Uterus (tissue), 4 donors: Measurements from ENCODE around the gene SETBP1. TPM values are rescaled to one million over a fixed set of nuclear protein-coding genes. Genes with fewer than 3 reads are reported as not detected.

ENCODE experiments used
- DNase-seq, 2 donors: peaks; one replicate each; pipeline ENCODE4 v3.0.0-alpha.2; 2019 to 2020
- H3K27ac ChIP-seq, 2 donors: fragments of 200-600 bp; sonication (generic); 1 replicate in 1 of 2; 2 replicates in 1 of 2; pipeline ENCODE4 v1.5.1; 2016 to 2018
- H3K27me3 ChIP-seq, 2 donors: fragments of 200-600 bp; sonication (generic); one replicate each; pipeline ENCODE4 v1.5.1; 2018 to 2019; ENCODE audit warnings: control low read depth in 1 of 2
- H3K36me3 ChIP-seq, 2 donors: fragments of 200-600 bp; sonication (generic); one replicate each; pipeline ENCODE4 v1.5.1; 2019; ENCODE audit warnings: control low read depth in 1 of 2
- H3K4me1 ChIP-seq, 2 donors: fragments of 200-600 bp; sonication (generic); one replicate each; pipeline ENCODE4 v1.5.1; 2018 to 2019; ENCODE audit warnings: control low read depth in 1 of 2
- H3K4me3 ChIP-seq, 2 donors: fragments of 200-600 bp; sonication (generic); 1 replicate in 1 of 2; 2 replicates in 1 of 2; pipeline ENCODE4 v1.5.1; 2018 to 2019; ENCODE audit warnings: mild to moderate bottlenecking in 1 of 2
- H3K9me3 ChIP-seq, 2 donors: fragments of 200-600 bp; sonication (generic); one replicate each; pipeline ENCODE4 v1.5.1; 2019; ENCODE audit warnings: control low read depth in 1 of 2
- POLR2A ChIP-seq, 2 donors: fragments of 450-650 bp; IDR thresholded peaks; one replicate each; pipeline ENCODE4 v1.6.1; 2016; ENCODE audit warnings: antibody characterized with exemption in 2 of 2, mild to moderate bottlenecking in 1 of 2, moderate library complexity in 1 of 2
- intact Hi-C: fragments of 100-400 bp; cut with DNase I; formaldehyde crosslinking; loops from one replicate; pipeline ENCODE4 v1.15.1; 2023; ENCODE audit warnings: low total_unique reads
- total RNA-seq, 4 donors: library from RNA; depleted of rRNA in 3 of 4; stranded (reverse); fragments of >200 nt in 3 of 4; gene quantifications; one replicate each; pipeline versions ENCODE4 v1.1.0 to v1.2.4, GENCODE V29; 2014 to 2023
- TF ChIP-seq, protein P1 (sequence below), 4 experiments: fragments of 200-600 bp in 2 of 4; fragments of 450-650 bp in 2 of 4; sonication (generic) in 2 of 4; IDR thresholded peaks; one replicate each; pipeline ENCODE4 v1.5.1; 2016 to 2019; ENCODE audit warnings: antibody characterized with exemption in 4 of 4, mild to moderate bottlenecking in 2 of 4, moderate library complexity in 1 of 4
- donor health status: DM: yes; HTN: yes; CAD: no.

Gene SETBP1
- total RNA-seq, 4 donors from 2014 or later = 16.8 to 74.0 (median 36.9) TPM

DNA sequence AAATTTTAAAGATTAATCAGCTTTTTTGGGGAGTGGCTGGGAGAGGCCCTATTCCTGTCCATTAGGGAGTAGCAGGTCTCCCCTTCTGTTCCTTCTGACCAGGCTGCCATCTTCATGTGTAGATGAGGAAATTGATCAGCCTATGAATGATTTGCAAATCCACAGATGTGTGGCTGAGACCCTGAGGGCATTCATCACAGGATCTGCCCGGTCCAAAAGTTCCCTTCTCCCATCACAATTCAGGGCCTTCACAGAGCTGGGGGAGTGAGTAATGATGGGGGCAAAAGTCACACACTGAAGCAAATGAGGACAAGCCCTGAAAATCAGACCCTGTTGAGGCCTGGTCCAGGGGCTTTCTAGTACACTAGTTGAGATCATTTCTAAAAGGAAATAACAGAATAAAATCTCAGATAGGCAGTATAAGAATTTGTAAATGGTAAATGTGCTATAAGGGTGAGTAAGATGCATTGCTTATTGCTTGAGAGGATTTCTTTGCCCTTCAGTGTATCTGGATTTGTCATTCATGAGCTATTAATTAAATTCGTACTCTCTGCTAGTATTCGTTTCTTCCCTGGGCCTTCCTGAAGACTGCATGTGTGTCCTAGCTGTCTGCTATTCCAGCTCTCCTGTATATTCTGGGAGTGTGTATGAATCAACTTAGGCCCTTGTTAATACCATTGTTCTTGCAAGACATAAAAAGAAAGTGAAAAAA, 53.2 kb downstream of the SETBP1 start:
- no peaks in the 10 kb centered on the region for H3K9me3 ChIP-seq
- intact Hi-C loops = no loop called here
- no peak overlapping the region for H3K4me3 ChIP-seq
- peak overlapping the region in 1 of 2 donors; percentile 19 for H3K27ac ChIP-seq
- TF ChIP-seq, protein P1, sequence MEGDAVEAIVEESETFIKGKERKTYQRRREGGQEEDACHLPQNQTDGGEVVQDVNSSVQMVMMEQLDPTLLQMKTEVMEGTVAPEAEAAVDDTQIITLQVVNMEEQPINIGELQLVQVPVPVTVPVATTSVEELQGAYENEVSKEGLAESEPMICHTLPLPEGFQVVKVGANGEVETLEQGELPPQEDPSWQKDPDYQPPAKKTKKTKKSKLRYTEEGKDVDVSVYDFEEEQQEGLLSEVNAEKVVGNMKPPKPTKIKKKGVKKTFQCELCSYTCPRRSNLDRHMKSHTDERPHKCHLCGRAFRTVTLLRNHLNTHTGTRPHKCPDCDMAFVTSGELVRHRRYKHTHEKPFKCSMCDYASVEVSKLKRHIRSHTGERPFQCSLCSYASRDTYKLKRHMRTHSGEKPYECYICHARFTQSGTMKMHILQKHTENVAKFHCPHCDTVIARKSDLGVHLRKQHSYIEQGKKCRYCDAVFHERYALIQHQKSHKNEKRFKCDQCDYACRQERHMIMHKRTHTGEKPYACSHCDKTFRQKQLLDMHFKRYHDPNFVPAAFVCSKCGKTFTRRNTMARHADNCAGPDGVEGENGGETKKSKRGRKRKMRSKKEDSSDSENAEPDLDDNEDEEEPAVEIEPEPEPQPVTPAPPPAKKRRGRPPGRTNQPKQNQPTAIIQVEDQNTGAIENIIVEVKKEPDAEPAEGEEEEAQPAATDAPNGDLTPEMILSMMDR (IDR thresholded peaks at IDR 0.05) = no peak
- no peak for TF ChIP-seq POLR2A (IDR thresholded peaks at IDR 0.05)
- H3K27me3 ChIP-seq = no peaks in the 10 kb centered on the region
- no peaks in the 10 kb centered on the region for H3K4me1 ChIP-seq
- H3K36me3 ChIP-seq = no peaks in the 10 kb centered on the region
- DNase-seq = no peak

- no peak overlapping the region for H3K4me3 ChIP-seq
- H3K9me3 ChIP-seq = no peaks in the 10 kb centered on the region
- intact Hi-C loops = no loop called here
- H3K36me3 ChIP-seq = no peaks in the 10 kb centered on the region
- no peak for DNase-seq
- TF ChIP-seq POLR2A (IDR thresholded peaks at IDR 0.05) = no peak
- TF ChIP-seq, protein P1 (IDR thresholded peaks at IDR 0.05) = no peak
- H3K27me3 ChIP-seq = no peaks in the 10 kb centered on the region
- H3K4me1 ChIP-seq = no peaks in the 10 kb centered on the region
- no peak overlapping the region for H3K27ac ChIP-seq
These were observed 54.4 kb downstream of the SETBP1 start for GRCh38 chr18:44735096-44735495.

DNA sequence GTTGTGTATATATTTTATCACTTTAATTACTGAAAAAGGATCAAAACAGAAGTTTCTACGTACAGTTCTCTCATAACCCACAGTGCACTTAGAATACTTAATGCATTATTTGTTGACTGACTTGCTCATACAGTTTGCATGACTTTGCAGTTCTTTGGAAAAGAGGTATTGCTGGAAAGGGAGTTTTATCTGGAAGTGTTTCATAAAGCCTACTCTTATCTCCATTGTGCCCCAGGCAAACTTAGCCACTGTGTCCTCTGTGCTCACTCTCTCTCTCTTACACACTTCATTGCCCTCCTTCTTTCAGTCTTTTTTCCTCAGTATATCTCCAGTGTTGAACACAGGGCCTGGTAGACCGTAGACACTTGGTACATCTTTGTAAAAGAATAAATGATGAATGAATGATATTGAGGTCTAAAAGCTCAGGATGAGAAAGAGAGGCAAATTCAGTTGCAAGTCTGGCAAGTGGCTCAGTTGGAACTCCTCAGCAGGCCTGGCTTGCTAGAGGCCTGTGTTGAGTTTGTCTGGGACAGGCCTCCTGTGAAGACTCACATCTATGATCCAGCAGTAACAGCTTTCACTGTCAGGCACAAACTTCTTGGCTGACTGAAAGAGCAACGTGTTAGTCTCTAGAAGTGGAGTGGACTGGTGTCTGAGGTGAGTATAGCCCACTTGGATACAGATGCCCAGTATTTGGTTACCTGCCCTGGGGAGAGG, 56.1 kb downstream of the SETBP1 start:
- no peak for DNase-seq
- H3K36me3 ChIP-seq = no peaks in the 10 kb centered on the region
- H3K4me3 ChIP-seq = no peak overlapping the region
- H3K9me3 ChIP-seq = no peaks in the 10 kb centered on the region
- no peaks in the 10 kb centered on the region for H3K27me3 ChIP-seq
- H3K4me1 ChIP-seq = no peaks in the 10 kb centered on the region
- H3K27ac ChIP-seq = peak overlapping the region; percentile 1 to 44
- intact Hi-C loops = no loop called here
- TF ChIP-seq, protein P1 (IDR thresholded peaks at IDR 0.05) = no peak
- no peak for TF ChIP-seq POLR2A (IDR thresholded peaks at IDR 0.05)

DNA sequence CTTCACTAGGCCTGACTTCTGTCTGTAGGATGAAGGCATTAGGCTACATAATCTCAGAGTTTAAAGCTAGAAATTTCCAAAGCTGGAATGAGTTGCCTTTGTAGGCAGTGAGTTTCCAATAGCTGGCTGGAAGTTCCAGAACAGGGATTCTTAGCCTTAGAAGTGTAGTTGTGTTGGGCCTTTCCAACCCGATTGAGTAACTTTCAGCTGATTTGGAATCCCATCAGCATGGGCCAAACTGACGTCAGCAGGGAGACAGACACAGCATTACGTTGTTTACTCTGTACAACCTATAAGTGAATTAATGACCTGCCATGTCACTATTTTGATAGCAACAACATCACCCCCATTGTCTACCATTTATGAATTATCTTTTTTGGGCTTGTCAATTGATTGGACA, 56.9 kb downstream of the SETBP1 start:
- H3K27me3 ChIP-seq = no peaks in the 10 kb centered on the region
- peak; percentile 65 to 66 for DNase-seq
- H3K4me1 ChIP-seq = no peaks in the 10 kb centered on the region
- no peak overlapping the region for H3K4me3 ChIP-seq
- TF ChIP-seq, protein P1 (IDR thresholded peaks at IDR 0.05) = no peak
- TF ChIP-seq POLR2A (IDR thresholded peaks at IDR 0.05) = no peak
- no peaks in the 10 kb centered on the region for H3K9me3 ChIP-seq
- intact Hi-C loops = no loop called here
- no peaks in the 10 kb centered on the region for H3K36me3 ChIP-seq
- peak overlapping the region; percentile 5 to 44 for H3K27ac ChIP-seq

DNA sequence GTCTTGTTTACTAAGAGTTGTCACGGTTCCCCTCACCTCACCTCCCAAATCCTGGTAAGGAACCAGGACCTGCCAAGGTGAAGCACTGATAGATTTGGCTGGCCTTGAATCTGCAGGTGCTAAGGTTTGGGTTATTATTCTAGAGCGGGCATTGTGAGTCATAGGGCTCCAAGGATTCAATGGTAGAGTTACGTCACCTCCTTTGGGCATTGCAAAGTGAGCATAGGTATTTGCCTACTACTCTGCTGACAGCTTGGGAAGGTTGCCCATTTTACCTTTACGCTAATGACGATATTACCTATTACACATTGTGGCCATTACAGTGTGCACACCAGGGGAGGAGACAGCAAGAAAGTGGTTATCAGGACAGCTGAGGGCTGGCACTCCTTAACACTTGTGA, 59.3 kb downstream of the SETBP1 start:
- Histone ChIP-seq H3K4me3 (no peak overlapping the region), H3K4me1 (no peaks in the 10 kb centered on the region), H3K27ac (peak overlapping the region in 1 of 2 donors; percentile 20), H3K27me3 (no peaks in the 10 kb centered on the region), H3K9me3 (no peaks in the 10 kb centered on the region), H3K36me3 (no peaks in the 10 kb centered on the region)
- no peak for DNase-seq
- intact Hi-C loops = no loop called here
- TF ChIP-seq POLR2A (IDR thresholded peaks at IDR 0.05) = no peak
- TF ChIP-seq, protein P1 (IDR thresholded peaks at IDR 0.05) = no peak
